CD4-positive, alpha-beta T cell treated with Interleukin-15 for 4 hours (primary cell): Measurements from ENCODE around the gene STRBP.
"Not testable (repeated sequence)": the region's sequence is repeated elsewhere in the genome, so short reads cannot be mapped to it uniquely, and the experiment has no call there.

Experiments
- DNase-seq: peaks from one replicate; pipeline ENCODE4 v3.0.0-alpha.2; 2020; ENCODE audit warnings: low spot score

The STRBP gene

GRCh38 chr9:123248630-123249029 lies 19.8 kb downstream of the STRBP start:
- no peak for DNase-seq

- no peak for DNase-seq
These were observed 21.9 kb downstream of the STRBP start for GRCh38 chr9:123246534-123246933.

- DNase-seq = no peak
These were observed 28.7 kb downstream of the STRBP start for GRCh38 chr9:123239726-123240125.

GRCh38 chr9:123238365-123238764 lies 30.0 kb downstream of the STRBP start:
- no peak for DNase-seq

GRCh38 chr9:123237220-123237619 lies 31.2 kb downstream of the STRBP start:
- no peak for DNase-seq

DNA sequence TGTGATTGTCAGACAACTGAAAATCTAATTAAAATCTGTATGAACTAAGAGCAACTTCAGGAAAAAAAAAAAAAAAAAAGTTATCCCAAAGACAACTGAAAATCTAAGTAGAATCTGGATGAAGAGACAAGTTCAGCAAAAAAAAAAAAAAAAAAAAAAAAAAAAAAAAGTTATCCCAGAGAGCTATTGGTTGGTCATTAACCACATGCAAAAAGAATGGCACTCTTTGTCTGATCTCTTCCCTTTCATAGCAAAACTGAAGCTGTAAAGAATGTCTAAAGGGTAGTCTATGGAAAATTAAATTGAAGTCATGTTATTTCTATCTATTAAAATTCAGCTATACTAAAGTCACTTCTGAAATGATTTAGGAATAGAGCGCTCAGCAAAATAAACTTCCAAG lies 32.9 kb downstream of the STRBP start:
- no peak for DNase-seq

- no peak for DNase-seq
These were observed 33.5 kb downstream of the STRBP start for GRCh38 chr9:123234853-123235252.

DNA sequence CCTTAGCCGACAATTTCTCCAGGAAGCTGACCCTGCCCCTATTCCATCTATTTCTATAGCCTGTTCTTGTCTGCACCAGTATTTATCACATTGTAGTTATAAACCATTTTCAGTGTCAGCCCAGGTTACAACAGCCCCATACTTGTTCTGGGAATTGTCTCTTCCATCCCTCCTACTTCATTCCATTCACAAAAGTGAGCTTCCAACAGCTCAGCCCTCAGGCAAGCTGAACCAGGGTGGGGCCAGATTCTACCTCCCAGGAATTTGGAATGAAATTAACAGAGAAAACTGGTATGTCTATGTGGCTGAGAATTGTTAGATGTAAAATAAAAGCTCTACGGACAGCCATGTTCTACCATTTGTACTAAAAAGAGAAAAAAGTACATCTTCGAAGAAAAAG lies 36.1 kb downstream of the STRBP start:
- DNase-seq = no peak

DNA sequence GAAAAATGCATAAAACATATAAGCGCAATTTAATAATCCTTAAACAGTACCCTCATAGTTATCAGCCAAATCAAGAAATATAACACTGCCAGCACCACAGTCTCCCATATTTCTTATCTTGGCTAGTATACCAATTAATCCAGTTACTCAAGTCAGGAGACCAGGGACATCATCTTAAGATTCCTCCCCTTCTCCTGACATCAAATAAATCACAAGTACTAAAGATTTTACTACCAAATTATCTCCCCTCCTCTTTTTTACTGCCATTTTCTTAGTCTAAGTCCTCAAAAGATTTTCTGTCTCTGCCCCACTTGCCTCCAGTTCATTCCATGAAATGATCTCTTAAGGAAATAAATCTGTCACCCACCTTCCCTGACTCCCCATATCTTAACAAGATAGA lies 37.0 kb downstream of the STRBP start:
- DNase-seq = no peak

DNA sequence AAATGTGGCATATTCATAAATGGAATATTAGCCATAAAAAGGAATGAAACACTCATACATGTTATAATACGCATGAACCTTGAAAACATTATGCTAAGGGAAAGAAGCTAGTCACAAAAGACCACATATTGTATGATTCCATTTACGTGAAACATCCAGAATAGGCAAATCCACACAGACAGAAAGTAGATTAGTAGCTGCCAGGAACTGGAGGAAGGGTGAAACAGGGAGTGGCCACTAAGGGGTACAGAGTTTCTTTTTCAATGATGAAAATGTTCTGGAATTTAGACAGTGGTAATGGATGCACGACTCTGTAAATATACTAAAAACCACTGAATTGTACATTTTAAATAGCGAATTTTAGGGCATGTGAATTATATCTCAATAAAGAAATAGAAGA lies 39.4 kb downstream of the STRBP start:
- DNase-seq = no peak

DNA sequence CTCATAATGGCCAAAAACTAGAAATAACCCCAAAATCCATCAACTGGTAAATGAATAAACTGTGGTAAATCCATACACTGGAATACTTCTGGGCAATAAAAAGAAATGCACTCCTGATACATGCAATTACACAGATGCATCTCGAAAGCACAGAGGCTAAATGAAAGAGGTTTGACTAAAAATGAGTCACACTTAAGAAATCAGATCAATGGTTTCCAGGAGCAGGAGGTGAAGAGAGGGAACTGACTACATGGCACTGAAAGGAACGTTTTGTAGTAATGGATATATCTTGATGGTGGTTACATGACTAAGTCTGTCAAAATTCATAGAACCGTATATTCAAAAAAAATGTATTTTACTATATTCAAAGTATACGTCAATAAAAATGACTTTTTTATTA lies 42.4 kb downstream of the STRBP start:
- peak; percentile 3 for DNase-seq

DNA sequence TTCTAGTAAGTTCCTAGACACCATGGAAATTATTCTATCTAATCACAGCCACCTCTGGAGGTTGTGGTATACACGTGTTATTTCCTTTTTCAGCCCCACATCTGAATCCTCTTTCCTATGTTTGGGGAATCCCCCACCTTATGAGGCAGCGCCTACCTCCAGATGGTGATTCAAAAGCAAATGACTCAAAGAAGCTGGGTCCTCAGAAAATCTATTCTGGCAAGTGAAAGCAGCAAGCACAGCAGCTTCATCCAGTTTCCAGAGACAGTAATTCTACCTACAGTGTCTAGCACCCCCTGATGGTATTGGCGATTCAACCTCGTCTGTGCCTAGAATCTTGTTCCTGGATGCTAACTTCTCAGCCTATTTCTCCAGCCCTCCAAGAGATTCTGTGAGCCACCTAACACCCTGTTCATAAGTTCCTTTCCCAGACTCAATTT lies 43.0 kb downstream of the STRBP start:
- peak; percentile 74 for DNase-seq

- DNase-seq = no peak
These were observed 48.3 kb downstream of the STRBP start for GRCh38 chr9:123220127-123220526.

GRCh38 chr9:123218831-123219230 lies 49.6 kb downstream of the STRBP start:
- DNase-seq = no peak

DNA sequence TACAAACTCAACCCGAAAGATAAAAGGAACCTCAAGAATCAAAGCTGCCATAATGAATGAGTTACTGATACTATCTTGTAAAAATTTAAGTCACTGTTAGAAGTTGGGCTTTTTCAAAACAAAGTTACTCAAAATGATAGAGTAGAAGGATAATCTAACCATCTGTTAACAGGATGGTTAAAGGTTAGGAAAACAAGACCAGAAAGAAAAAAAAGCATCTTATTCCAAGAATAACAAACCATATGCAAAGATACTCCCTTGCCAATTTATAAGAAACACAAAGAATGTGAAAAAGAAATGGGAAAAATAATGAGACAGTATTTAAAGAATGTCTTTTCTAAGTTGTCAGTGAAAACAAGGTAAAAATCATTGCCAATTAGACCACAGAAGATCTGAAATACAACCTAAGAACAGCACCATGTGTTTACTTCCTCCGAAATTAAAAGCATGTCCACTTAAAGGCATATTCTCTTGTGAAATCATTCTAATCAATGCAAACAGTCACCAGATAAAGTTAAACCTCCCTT lies 51.2 kb downstream of the STRBP start:
- no peak for DNase-seq

DNA sequence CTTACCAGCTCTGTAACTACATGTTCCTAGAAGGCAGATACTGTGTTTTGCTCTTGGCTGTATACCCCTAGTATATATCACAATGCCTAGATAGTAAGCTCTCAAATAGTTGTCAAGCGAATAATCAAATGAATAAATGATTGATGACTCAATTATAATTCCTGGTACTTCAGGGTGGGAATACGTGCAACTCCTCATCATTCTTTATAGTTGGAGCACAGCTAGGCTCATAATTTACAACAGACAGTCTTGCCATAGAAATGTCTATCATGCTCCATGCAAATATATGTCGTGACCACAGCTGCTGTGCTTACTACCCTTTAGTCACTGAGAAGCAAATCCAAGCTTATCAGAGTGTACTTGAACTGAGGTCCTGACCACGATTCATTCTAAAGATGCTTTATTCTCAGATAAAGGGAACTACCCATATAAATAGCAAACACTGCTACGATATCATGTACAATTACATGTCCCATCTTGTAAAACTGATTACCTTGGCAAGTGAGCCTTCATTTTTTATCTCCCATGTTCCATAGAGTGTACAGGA lies 52.1 kb downstream of the STRBP start:
- no peak for DNase-seq

- DNase-seq = no peak
These were observed 57.3 kb downstream of the STRBP start for GRCh38 chr9:123211081-123211480.

DNA sequence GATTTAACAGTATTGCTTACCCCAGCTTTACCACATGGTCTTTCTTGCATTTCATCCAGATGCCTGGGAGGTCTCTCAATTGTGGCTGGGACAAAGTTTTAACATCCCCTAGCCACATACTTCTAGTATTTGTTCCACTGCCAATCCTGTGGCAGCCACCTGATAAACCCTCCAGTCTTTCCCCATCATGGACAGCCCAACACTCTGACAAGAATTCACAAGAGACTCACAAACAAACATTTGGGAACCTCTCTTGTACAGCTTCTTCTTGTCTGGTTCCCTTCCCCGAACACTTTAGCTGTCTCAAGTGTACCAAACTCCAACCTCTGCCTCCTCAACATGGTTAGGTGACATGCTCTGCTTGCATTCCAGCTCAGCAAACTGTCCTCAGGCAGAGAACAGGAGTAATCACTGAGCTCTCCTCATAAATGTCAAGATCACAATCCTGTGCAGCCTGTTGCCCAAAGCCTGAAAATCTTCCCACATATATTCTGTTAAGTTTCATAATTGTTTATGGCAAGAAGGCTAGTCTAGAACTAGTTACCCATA lies 59.7 kb downstream of the STRBP start:
- DNase-seq = no peak

- no peak for DNase-seq
These were observed 62.3 kb downstream of the STRBP start for GRCh38 chr9:123206065-123206464.

DNA sequence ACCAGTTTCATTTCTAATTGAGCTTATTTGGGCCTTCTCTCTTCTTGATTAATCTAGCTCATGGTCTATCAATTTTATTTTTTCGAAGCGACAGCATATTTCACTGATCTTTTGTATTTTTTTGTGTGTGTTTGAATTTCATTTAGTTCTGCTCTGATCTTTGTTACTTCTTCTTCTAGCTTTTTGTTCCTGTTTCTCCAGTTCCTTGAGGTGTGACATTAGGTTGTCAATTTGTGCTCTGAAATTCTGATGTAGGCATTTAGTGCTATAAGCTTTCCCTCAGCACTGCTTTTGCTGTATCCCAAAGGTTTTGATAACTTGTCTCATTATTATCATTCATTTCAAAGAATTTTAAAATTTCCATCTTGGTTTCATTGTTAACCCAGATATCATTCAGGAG lies 67.3 kb downstream of the STRBP start:
- DNase-seq = no peak

- not testable (repeated sequence) for DNase-seq
These were observed 67.9 kb downstream of the STRBP start for GRCh38 chr9:123200469-123200868.

GRCh38 chr9:123196124-123196523 lies 72.3 kb downstream of the STRBP start:
- no peak for DNase-seq

- DNase-seq = no peak
These were observed 74.4 kb downstream of the STRBP start for GRCh38 chr9:123194023-123194422.

- DNase-seq = no peak
These were observed 76.7 kb downstream of the STRBP start for GRCh38 chr9:123191680-123192079.
